Activated CD4-positive, alpha-beta T cell treated with anti-CD3 and anti-CD28 coated beads, Interleukin-2, amount 50 U/mL, for 4 hours (primary cell): ENCODE results near the gene RRP1B.
A peak's percentile ranks its signal among the peaks of the same experiment; 100 is the strongest.

Source experiments
- DNase-seq, 2 experiments: peaks; one replicate each; pipeline ENCODE4 v3.0.0-alpha.2; 2020

RRP1B gene

DNA sequence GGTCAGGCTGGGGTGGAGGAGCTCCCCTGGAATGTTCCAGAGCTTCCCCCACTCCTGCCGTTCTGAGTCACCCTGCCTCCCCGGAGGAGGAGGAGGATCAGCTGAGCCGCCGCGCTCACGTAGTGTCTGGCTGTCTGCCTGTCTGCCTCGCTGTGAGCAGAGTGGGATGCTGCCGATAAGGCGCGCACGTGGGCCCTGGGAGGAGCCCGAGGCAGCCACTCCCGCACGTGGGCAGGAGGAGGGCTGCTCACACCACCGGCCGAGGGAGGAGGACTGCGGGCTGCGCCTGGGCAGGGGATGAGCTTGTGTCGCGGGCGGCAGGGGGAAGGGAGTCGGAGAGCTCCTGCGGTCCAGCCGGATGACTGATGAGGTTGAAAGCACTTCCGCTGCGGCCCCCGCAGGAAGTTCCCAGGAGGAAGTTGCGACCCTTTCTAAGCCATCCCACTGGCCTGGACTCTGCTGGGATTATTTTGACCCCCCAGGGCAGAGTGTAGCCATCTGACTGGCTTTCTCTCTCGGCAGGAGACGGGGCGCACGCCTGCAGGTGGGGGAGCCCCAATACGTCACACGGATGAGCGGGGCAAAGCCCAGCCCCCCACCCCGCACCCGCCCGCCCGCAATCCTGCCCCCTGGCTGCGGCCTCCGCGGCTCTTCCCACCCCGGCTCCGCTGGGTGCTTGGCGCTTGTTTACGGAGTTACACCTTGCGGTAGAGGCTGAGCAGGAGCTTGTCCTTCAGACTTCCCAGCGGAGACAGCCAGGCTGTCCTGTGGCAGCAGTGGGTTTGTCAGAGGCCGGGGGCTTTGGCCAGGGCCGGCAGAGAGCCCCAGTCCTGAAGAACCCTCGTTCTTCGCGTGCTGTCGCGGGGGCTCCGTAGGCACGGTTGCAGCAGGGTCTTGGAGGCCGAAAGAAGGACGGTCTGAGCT is 69.4 kb downstream of the RRP1B start:
- DNase-seq = peak; percentile 71 to 77

DNA sequence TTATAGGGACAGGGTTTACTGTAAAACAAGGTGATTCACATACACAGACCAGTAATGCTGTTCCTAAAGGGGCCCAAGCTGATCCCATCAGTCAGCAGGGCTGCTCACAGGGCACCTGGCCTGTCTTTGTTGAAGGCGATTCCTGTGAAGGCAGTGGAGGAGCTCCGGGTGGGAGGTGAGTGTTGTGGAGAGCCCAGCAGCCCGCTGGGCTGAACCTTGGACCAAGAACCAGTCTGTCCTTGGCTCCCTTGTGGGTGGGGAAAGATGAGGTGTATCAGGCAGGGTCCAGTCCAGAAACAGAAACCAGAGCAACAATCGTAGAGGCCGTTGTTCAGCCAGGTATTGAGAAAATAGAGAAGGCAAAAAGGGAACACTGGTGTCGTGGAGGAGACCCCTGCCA is 72.1 kb downstream of the RRP1B start:
- DNase-seq = no peak

DNA sequence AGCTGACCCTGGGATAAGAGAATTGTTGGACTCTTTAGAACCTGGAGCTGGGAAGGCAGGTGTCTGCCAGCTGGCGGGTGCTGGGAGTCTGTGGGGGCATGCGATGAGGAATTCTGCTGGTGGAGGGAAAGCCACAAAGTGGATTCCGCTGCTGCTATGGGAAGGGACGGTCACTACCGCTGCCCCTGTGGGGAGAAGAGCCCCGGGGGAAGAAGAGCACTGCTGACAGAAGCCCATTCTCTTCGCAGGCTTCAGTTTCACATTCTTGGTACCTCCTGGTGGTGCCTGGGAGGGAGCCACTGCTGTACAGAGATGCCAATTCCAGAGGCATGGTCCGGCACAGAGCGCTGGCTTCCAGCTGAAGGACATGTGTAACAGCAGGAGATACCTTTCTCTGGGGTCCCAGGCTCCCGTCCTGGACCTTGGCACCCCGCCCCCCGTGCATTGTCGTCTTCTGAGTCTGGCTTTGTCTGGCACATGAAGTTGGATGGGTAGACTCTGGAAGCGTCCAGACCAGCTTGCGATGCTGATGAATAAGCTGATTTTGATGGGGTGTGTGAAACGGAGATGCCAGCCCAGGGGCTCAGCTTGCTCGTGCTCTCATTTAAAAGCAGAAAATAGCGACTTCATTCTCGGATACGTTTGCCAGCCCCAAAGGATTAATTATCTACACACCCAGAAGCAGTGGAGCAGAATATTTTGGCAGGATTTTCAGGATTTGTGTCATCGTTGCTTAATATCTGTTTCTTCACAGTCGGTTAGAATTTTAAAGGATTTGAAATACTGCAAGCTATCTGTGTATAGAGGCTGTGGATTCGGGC is 72.7 kb downstream of the RRP1B start:
- no peak for DNase-seq

DNA sequence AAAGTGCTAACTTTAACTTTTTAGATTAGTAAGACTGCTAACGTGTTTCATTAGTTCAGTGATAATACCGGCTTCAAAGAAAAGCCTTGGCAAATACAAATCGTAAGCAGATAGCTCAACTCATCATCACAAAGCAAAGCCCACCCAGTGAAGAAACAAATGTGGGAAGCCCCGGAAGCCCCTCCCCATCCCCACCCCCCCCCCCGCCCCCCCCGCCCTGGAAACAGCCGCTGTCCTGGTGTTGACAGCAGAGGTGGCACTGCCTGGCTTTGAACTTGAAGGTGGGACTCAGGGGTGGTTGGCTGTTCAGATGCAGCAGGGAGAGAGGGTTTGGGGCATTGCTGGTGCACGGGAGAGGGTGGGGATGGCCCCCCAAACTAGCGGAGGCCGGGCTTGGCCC is 73.7 kb downstream of the RRP1B start:
- DNase-seq = no peak

DNA sequence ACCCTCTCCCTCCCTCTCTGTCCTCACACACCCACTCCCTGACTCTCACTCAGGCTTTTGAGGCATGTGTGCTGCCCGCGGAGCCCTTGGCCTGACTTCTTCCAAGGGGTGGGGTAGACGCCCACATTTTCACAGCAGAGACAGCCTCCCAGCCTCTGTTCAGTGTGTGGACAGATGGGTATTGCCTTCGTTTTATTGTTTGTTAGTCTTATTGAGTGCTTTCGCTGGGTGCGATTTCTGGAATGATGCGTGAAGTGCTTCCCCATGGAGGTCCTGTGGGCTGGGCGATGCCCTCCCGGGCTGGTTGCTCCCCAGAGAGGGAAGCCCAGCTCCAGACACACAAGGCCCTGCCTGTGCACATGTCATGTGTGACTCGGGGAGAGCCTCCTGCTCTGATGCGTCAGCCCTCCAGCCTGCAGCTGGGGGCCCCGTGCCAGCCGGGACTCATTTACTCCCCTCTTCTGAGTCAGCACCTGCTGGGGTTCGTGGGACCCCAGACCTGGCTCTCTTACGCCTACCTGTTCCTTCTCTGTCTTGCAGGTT is 74.2 kb downstream of the RRP1B start:
- DNase-seq = no peak

DNA sequence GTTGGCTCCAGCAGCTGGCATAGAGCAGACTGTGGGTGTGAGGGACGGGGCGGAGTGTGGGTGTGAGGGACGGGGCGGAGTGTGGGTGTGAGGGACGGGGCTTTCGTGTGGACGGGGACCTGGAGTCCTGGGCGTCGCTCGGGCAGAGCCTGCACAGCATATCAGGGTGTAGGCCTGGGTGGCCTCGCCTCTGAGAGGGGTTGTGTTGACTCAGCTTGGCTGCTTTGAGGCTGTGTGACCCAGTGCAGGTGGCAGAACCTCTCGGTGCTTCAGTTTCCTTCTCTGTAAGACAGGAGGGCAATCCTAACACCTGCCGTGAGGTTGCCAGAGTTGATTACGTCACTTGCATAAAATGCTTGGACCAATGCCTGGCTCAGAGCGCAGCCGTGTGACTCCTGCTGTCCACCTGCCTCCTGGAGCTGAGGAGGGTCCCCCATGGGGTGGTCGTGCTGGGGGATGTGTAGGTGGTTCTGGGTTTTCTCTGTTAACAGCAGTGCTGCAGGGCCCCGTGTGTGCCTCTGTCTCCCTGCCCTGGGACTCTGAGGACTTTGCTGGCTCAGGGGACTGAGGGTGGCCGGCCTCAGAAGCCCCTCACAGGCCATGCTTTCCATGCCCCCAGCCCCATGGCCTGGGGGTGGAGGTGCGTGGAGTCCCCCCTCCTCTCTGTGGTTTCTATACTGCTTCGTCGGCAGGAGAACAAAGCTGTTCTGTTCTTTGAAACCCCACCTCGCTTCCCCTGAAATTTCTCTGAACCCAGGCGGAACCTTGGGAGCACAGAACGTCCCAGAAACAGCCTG is 75.0 kb downstream of the RRP1B start:
- no peak for DNase-seq

DNA sequence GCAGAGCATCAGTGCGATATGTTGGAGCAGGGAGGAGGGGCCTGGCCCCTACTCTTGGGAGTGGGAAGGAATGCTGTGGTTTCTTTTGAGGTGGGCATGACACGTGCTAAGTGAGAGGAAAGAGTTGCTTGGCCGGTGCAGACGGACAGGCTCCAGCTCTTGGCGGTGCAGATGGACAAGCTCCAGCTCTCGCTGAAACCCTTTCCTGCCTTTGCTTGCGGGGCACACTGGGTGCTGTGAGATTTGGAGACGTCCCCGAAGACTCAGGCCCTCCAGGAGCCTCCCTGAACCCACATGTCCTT is 75.5 kb downstream of the RRP1B start:
- DNase-seq = no peak

DNA sequence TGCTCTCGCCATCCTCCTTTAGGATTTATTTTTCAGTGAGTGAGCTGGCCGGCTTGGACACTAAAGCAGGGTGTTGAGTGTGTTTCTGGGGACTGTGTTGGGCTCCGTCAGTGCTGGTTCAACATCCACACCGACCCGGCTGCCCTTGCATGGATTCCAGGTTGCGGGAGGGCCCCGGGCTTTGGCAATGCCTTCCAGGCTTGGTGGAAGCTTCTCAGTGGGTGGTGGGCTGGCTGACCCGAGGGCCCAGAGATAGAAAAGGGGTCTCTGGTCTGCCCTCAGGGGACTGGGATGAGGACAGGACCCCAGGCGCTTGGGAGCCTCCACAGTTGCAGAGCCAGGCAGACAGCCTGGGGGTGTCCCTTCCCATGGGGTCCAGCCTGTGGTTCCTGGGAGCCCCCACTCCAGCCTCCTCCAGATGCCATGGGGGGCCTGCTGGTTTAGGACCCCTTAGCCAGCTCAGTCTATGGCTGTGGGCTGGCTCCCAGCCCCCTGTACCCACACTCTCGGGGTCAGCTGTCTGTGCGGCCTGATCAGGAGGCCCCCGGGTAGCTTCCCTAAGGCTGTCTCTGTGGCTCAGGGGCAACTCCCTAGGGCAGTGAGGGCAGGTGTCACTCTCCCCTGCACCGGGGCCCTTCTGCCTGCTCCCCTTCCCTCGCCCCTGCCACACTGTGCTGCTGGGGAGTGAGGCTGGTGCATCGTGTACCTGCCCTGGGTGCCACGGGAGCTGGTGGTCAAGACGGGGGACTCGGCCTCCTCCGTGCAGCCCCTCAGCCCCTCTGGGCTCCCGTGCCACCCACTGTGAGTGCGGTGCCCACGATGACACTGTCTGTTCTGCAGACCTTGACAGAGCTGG is 76.1 kb downstream of the RRP1B start:
- no peak for DNase-seq

DNA sequence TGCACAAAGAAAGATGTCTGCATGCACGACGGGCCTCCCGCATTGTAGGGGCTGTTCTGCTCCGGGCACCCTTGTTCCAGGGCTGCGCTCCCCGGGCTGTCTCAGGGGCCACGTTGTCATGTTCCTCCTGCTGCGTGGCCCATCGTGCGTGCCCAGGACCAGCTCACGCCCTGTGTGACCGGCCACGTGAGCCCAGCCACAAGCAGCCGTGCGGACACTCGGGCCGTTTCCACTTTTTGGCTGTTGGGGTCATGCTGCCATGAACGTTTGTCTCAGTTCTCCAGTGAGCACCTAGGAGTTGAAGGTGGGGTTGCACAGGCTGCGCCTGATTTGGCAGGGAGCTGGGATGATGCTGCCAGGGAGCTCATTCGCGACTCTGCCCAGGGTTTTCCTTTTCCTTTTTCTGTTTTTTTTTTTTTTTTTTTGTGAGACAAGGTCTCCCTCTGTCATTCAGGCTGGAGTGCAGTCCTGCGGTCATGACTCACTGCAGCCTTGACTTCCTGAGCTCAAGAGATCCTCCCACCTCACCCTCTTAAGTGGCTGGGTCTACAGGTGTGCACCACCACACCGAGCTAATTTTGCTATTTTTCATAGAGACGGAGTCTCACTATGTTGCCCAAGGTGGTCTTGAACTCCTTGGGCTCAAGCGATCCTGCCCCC is 77.0 kb downstream of the RRP1B start:
- DNase-seq = no peak

DNA sequence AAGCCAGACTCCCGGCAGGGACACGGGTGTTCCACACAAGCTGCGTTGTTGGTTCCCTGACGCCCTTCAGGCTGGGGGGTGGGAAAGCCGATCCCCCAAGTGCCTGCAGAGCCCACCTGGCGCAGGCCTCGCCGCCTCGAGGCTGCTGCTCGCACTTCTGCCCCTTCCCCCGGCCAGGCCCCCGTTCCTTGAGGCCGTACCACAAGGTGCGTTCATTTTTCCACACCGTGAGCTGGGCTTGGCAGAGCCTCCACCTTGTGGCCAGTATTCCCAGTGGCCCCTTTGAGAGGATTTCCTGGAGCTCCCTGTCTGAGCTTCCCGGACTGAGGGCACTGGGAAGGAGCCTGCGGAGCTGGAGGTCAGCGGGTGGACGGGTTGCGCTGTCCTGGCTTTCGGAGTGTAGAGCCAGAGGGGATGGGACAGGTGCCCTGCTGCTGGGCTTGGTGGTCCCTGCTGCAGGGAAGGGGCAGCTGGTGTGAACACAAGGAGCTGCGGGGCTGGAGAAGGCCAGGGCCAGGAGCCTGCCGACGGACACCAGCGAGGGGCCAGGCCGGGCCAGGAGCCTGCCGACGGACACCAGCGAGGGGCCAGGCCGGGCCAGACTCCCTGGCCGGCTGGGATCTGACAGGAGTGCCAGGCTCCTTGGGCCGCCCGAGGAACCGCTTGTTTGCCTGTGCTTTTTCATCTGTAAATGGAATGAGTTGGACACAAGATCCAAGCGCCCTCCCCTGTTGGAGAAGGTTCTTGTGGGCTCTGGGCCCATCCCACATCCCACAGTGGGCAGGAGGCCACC is 78.0 kb downstream of the RRP1B start:
- DNase-seq = no peak

DNA sequence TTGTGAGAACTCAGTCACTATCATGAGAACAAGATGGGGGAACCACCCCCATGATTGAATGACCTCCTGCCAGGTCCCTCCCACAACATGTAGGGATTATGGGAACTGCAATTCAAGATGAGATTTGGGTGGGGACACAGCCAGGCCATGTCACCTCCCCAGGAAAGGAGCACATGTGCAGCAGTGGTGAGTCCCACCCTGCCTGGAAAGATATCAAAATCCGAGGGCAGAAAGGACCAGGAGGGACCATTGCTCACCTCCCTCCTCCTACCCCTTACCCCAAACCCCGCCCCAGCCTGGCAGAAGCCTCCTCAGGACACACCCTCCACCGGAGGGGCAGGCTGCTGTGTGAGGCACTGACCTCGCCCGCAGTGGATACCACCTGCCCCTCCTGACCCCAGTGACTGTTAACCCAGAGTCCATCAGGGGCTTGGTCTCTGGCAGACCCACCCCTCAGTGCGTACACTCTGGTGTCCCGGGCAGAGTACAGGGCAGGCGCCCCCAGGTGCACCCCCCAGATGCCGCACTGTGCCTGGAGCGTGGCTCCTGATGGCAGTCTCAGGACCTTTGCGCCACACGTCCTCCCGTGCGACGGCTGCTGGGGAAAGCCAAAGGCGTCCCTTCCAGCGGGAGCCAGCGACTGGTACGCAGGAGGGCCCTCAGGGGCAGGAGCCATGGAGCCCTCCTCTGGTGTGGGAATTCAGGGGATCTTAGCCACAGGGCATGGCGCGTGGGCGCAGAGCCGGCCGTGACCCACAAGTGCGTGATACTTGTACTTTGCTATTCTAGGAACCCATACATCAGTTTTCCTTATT is 80.5 kb downstream of the RRP1B start:
- DNase-seq = no peak

DNA sequence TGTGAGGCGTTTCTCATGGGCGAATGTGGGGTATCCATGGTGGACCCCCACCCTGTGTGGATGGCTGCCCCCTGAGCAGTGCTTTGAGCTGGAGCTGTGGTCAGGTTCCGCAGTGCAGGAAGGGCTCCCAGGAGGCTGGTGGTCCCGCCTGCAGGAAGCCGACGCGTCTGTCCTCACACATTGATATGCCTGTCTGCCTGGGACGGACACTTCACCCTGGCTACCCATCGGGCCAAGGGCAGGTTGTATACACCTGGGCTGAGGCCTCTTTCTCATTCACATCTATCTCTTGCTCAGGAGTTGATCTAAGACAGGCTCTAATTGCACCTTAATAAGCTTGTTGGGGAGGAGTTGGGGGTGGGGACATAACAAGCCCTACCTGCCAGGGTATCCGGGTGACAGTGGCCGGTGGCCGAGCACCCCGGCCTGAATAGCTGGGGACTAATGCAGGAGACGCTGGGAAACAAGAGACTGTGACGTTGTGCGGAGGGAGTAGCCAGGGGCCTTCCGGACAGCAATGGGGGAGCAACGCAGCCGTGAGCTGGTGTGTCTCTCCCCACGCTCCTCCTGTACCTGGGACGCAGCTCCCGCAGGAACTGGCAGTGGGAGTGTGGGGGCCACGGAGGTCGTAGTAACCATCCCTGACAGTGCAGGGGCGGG is 81.3 kb downstream of the RRP1B start:
- DNase-seq = no peak

DNA sequence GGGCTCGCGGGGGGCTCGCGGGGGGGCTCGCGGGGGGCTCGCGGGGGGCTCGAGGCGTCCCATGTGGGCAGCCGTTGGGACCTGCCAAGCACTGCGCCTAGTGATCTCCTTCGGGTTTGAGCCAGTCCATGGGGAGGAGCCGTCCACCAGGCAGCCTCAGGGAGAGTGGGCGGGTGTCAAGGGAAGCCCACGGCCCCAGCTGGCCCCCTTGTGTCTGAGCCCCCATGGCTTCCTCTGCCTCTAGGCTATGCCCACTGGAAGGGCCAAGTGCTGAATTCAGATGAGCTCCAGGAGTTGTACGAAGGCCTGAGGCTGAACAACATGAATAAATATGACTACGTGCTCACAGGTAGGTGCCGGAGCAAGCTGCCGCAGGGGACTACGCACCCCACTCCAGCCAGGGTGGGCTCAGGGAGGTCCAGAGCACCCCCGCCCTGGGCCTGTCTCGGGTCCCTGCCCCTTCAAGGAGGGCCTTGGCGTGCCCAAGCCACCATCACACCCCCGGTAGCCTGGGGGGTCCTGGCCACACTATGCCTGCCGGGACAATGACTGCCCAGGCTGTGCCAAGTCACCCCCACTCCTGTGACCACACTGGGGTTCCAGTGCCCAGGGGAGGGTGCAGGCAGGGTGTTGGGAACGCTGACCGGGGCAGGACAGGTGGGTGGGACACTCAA is 82.2 kb downstream of the RRP1B start:
- no peak for DNase-seq

DNA sequence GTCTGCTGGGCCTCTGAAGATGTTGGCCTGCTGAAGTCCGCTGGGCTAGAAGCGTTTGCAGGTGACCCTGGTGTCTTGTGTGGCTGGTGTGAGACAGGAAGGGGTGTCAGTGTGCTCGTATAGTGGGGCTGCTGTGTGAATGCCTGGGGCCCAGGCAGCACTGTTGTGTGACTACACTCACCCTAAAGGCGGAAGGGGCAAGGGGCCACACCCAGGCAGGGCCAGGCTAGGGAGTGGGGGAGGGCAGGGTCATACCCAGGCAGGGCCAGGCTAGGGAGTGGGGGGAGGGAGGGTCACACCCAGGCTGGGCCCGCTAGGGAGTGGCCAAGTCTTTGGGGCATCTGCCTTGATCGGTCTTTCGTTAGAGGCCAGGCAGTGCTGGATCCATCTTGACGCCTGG is 84.6 kb downstream of the RRP1B start:
- DNase-seq = no peak

DNA sequence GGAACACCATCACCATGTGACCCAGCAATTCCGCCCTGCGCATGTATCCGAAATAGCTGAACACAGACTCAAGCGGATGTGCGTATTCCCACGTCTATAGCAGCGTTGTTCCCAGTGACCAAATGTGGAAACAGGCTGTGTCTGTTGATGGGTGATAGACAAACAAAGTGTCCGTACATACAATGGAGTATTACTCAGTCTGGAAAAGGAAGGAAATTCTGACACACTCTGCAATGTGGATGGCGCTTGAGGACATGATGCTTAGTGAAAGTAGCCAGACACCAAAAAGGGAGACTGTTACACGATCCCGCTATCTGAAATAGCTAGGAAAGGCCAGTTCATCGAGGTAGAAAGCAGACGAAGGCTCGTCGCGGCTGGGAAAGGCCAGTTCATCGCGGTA is 85.4 kb downstream of the RRP1B start:
- no peak for DNase-seq
